Mucosa of gallbladder (tissue), 1 donor: Measurements from ENCODE around the gene RAD50. TPM values are rescaled to one million over a fixed set of nuclear protein-coding genes. Genes with fewer than 3 reads are reported as not detected.

Source experiments
- DNase-seq: peaks from one replicate; pipeline ENCODE4 v3.0.0-alpha.2; 2020; ENCODE audit warnings: low spot score
- total RNA-seq: library from RNA; stranded (reverse); gene quantifications from one replicate; pipeline ENCODE4 v1.2.1, GENCODE V29; 2021
- donor health status: DM: no; HTN: no; CAD: no.

Gene RAD50
- total RNA-seq, 1 donor from 2014 or later, result 37.3 TPM

- no peak for DNase-seq
Measured at GRCh38 chr5:132659598-132660493, 103.1 kb downstream of the RAD50 start.

DNA sequence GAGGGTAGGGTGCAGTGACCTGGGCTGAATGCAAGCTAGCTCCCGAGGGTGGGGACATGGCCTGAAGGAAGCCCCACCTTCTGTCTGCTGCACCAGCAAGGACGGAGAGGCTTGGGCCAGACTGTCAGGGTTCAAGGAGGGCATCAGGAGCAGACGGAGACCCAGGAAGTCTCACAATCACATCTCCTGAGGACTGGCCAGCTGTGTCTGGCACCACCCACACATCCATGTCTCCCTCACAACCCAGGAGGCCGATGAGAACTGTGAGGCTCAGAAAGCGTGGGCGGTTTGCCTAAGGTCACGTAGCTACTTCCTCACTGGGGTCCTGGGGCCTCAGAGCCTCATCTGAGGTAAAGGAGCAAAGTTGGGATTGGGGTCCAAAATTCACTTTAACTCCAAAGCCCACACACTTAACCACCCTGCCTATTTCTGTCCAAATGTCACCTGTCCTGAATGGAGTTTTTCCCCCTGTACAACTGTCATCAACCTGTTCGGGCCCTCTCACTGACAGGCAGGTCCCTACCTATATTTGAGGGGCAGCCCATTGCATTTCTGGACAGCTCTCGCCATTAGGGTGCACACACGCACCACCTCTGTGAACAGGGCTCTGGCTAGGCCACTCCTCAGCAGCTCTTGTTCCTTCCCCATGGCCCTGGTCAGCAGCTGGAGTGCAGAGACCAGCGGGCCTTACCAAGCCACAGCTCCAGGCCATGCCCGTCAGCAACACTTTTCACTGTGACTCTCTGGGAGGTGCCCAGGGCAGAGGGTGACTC is 104.6 kb downstream of the RAD50 start:
- DNase-seq, result no peak

DNA sequence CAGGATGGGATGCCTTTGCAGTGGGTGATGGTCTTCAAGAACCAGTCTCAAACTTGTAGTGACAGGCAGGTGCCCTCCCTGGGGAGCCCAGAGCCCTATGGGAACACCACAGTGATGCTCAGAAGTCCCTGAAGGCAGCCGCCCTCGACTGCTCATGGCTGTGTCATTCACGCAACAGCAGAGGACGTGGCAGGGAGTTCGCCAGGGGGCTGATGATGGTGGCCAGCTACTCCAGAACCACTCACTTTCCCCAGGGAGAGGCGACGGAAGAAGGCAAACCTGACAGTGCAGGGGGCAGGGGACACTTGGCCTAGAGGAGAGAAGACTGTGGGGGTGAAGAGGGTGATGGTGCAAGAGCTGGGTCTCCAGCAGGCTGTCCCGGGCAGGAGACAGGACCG is 105.2 kb downstream of the RAD50 start:
- no peak for DNase-seq

DNA sequence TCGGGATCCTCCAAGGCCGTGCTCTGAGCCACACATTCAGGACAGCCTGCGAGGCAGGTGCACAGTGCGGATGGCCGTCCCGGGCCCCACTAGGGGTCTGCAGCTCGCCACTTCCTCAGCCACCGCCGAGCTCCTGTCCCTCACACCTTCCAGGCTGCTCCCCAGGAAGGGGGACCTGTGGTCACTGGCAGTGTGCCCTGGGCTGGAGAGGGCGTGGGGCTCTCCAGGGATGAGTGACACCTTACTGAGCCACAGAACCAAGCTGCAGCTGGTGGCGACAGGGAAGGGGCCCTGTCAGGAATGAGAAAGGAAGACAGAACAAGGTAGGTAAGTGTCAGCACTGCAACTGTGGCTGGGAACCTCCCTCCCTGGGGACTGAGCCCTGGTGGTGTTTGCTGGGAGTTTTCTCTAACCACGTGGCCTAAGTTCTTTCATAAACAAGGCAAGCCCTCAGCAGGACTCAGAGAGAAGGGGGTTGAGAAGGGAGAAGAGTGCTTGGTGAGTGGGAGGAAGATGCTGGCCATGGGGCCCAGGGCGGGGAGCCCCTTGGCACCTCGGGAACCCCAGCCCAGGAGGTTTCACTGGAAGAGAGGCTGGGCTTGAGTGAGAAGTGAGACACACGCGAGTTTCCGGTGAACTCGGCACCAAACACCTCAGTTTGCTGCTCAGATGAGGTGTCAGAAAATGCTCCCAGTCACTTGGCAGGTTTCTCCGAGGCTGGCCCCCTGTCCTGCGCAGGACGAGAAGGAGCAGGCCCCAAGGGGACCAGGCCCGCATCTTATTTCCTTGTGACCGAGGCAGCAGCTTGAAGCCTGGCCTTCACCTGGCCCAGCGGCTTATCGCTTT is 106.4 kb downstream of the RAD50 start:
- no peak for DNase-seq

DNA sequence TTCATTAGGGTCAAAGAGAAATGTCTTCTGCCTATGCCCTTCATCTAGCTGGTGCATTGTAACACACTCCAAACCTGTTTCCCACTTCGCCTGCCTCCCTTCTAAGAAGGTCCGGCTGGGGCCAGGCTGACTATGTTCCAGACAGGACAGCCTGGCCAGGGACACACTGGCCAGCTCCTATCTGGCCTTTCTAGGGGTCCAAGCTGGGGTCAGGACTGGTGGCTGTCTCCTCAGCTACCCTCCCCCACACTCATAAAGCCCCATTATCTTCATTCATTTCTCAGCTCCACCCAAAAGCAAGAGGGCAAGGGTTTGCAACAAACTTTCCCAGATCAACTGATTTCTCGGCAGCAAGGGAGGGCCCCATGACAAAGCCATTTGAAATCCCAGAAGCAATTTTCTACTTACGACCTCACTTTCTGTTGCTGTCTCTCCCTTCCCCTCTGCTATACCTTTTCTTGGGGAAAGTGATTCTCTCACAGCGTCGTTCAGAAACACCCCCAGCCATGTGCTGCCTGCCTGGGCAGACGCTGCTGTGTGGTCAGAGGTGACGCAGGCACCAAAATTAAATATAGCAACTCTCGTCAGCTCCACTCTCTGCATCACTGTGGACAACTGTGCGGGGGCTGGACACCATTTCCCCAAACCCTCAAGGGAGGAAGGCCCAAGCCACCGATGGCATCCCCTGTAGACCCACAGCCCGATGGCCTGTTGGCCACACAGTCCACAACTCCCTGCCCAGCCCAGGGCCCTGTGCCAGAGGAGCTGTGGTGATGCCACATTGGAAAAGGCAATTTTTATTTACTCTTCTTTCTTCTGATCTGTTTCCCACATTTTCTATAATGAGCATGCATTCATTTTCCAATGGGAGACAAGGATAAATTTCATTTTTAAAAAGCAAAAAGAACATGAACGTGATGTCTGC is 107.3 kb downstream of the RAD50 start:
- DNase-seq, result no peak

- no peak for DNase-seq
Measured at GRCh38 chr5:132664696-132665209, 108.0 kb downstream of the RAD50 start.

GRCh38 chr5:132665574-132666080 is 108.8 kb downstream of the RAD50 start:
- no peak for DNase-seq

- no peak for DNase-seq
Measured at GRCh38 chr5:132666310-132667123, 109.7 kb downstream of the RAD50 start.

DNA sequence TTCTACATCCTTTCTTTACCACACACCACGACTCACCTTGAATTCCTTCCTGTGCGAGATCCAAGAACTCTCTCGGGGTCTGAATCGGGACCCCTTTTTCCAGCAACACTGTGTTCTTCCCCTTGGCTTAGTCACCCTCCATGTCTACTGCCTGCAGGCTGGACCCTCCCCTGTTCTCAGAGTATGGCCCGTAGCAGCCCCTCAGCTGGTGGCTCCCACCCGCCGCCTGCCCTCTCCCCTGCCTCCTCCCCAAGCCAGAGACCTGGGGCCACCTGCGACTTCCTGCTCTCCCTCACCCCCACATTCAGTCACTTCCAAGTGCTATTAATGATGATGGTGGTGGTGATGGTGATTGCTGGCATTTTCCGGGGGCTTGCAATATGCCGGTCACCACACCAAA is 110.5 kb downstream of the RAD50 start:
- DNase-seq, result no peak

DNA sequence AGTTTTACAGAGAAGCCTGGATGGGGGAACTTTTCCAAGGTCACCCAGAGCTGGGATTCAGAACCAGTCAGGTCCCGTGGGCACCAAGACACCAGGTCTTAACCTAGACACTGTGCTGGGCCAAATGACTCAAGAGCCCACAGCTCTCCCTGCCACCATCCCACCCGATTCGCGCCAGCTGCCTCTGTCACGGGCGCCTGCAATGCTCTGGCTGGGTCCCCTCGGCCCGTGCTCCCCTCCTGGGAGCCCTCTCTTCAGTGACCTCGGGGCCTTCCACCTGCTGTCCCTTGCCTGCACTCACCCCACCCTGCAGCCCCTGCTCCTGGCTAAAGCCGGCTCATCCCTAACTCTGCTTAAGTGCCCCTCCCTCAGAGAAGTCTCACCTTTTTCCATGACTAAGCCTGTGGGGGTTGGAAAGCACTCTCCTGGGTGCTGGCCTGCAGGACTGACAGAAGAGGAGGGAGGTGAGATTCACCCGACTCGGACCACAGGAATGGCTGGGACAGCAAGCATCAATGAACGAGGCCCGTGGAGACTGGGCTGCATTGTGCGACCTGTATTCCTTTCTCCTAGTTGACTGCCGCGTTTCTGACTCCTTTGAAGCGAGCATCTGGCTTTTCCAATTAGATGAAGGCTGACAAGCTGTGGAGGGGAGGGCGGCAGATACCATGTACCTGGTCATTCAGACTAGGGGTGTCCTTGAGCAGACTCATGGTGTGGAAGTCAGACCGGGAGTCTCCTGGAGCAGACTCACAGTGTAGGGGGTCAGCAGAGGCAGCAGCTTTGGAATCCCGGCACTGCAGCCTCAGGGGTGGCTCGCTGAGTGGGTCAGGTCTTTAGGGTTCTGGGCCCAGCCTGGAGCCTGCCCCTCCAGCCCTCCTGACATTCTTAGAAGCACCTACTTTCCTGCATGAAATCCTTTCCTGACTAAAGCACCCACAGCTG is 111.3 kb downstream of the RAD50 start:
- DNase-seq, result no peak

DNA sequence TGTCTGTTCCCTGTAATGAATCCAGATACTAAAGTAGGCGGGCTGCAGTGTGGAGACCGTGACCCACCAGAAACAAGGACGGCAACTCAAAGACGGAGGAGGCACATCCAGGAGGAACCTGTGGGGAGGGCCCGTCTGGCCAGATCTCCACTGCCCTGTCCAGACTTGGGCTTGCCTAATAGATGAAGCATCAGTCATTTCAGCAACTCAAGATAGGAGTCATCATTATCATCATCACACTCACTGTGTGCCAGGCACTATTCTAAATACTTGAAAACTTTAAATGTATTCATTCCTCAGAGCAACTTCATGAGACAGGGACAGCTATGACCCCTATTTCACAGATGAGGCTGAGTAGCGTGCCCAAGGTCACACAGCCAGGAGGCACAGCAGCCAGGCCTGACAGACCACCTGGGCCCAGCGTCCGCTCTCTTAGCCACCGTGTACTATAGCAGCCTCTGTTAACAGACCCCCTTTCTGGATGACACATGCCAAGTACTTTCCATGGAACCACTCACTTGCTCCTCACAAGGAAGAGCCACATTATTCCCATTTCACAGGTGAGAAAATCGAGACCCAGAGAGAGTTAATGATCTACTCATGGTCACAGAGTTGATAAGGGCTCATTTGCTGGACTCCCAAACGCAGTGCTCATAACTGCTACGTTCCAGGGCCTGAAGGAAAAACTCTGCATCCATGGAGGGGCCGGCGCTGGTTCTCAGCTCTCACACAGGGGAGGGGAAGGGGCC is 112.1 kb downstream of the RAD50 start:
- no peak for DNase-seq

GRCh38 chr5:132669455-132669820 is 112.7 kb downstream of the RAD50 start:
- no peak for DNase-seq

GRCh38 chr5:132669966-132670882 is 113.4 kb downstream of the RAD50 start:
- no peak for DNase-seq

- DNase-seq, result no peak
Measured at GRCh38 chr5:132671000-132671399, 114.2 kb downstream of the RAD50 start.

DNA sequence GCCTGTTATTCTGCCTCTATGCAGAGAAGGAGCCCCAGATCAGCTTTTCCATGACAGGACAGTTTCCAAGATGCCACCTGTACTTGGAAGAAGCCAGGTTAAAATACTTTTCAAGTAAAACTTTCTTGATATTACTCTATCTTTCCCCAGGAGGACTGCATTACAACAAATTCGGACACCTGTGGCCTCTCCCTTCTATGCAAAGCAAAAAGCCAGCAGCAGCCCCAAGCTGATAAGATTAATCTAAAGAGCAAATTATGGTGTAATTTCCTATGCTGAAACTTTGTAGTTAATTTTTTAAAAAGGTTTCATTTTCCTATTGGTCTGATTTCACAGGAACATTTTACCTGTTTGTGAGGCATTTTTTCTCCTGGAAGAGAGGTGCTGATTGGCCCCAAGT is 116.7 kb downstream of the RAD50 start:
- no peak for DNase-seq

DNA sequence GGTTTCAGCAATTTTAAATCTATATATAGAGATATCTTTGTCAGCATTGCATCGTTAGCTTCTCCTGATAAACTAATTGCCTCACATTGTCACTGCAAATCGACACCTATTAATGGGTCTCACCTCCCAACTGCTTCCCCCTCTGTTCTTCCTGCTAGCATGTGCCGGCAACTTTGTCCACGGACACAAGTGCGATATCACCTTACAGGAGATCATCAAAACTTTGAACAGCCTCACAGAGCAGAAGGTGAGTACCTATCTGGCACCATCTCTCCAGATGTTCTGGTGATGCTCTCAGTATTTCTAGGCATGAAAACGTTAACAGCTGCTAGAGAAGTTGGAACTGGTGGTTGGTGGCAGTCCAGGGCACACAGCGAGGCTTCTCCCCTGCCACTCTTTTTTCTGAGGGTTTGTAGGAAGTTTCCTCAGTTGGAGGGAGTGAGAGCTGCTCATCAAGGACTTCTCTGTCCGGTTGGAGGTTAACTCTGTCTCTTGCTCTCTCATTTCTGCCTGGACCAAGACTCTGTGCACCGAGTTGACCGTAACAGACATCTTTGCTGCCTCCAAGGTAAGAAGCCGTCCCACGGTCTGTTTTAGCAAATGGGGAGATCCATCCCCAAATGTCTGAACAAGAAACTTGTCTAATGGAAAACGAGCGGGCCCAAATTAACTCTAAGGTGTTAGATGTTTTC is 117.3 kb downstream of the RAD50 start, which contains the start of gene IL4:
Gene IL4, plus strand, starts transcription at position 51 of the 692 bp plus-strand sequence. Its CDS starts 62 bp downstream, at position 113.
- no peak for DNase-seq
